Heart right ventricle (tissue), 16 donors: ENCODE measurements around the gene SCAMP5. TPM values are rescaled to one million over a fixed set of nuclear protein-coding genes. Genes with fewer than 3 reads are reported as not detected.

ENCODE experiments used
- ATAC-seq, 8 donors: fragments of 200-7000 bp; cut with Tn5 transposase; one replicate each; pipeline ENCODE4 v1.9.1; 2020; ENCODE audit warnings: mild to moderate bottlenecking in 8 of 8, moderate library complexity in 8 of 8, moderate number of reproducible peaks in 1 of 8
- DNase-seq, 2 donors: peaks; one replicate each; pipeline ENCODE4 v3.0.0-alpha.2; 2020
- H3K27ac ChIP-seq, 10 donors: fragments of 200-600 bp; sonication (generic) in 2 of 10; one replicate each; pipeline versions ENCODE4 v1.5.0 to v1.8.0; 2020 to 2022; ENCODE audit warnings: mild to moderate bottlenecking in 3 of 10
- H3K27me3 ChIP-seq, 7 donors: fragments of 200-600 bp; one replicate each; pipeline ENCODE4 v1.8.0; 2021 to 2022; ENCODE audit warnings: mild to moderate bottlenecking in 2 of 7
- H3K36me3 ChIP-seq, 9 donors: fragments of 200-600 bp; sonication (generic) in 1 of 9; one replicate each; pipeline versions ENCODE4 v1.5.0 to v1.8.0; 2020 to 2022; ENCODE audit warnings: mild to moderate bottlenecking in 2 of 9
- H3K4me1 ChIP-seq, 9 donors: fragments of 200-600 bp; sonication (generic) in 1 of 9; one replicate each; pipeline versions ENCODE4 v1.5.0 to v1.8.0; 2020 to 2022; ENCODE audit warnings: mild to moderate bottlenecking in 4 of 9
- H3K4me3 ChIP-seq, 10 donors: fragments of 200-600 bp; sonication (generic) in 2 of 10; one replicate each; pipeline versions ENCODE4 v1.5.0 to v1.8.0; 2020 to 2022; ENCODE audit warnings: mild to moderate bottlenecking in 7 of 10, moderate library complexity in 2 of 10
- H3K9me3 ChIP-seq, 11 donors: fragments of 200-600 bp in 10 of 11; sonication (generic) in 2 of 11; one replicate each; pipeline versions ENCODE4 v1.5.0 to v1.8.0; 2013 to 2022; ENCODE audit warnings: mild to moderate bottlenecking in 2 of 11, control low read depth in 1 of 11, moderate library complexity in 1 of 11
- CTCF ChIP-seq, 9 donors: fragments of 200-600 bp; sonication (generic) in 2 of 9; IDR thresholded peaks; one replicate each; pipeline versions ENCODE4 v1.5.0 to v1.8.0; 2021 to 2022; ENCODE audit warnings: antibody characterized with exemption in 9 of 9, mild to moderate bottlenecking in 5 of 9, moderate library complexity in 1 of 9
- WGBS, 2 donors: extraction: QIAGEN DNeasy Blood & Tissue Kit; methylation state at CpG; one replicate each; pipeline ENCODE4 v1.1.7; 2013; ENCODE audit warnings: inconsistent platforms in 1 of 2; 5-methylcytosine and 5-hydroxymethylcytosine counted together
- intact Hi-C, 10 donors: fragments of 100-400 bp; cut with DNase I; formaldehyde crosslinking; loops; one replicate each; pipeline versions ENCODE4 v1.11.1 to v1.14.2; 2022
- polyA plus RNA-seq, 2 donors: library from polyadenylated mRNA; stranded (reverse); fragments of 200-250 nt; gene quantifications; one replicate each; pipeline ENCODE4 v1.2.3, GENCODE V29; 2013
- total RNA-seq, 10 donors: library from RNA; stranded (reverse); fragmentation: NEBNext Ultra II Directional in 3 of 10; extraction: Animal tissue kit (Norgen Biotek cat#: 25700) in 3 of 10; gene quantifications; one replicate each; pipeline versions ENCODE4 v1.2.1 to v1.2.4, GENCODE V29; 2021 to 2023
- donor health status: Arrhythmogenic right ventricular cardiomyopathy.
- donor health status: ischemic (EF 13 %, LVEDD 7.1; RV severe dilation, severe dysfunction).
- donor health status: healthy with polysubstance abuse.
- donor health status: DM: no; HTN: yes; CAD: no.
- donor health status: DM: no; HTN: no; CAD: no.
- donor health status: ischemic (EF 25% LVEDD 6.9; RV normal size, moderate dysfunction).
- donor health status: ischemic (EF 25% LVEDD 5.7; RV mildly dilated, moderate dysfunction).
- donor health status: healthy.
- donor health status: DM: yes; HTN: yes; CAD: no.
- donor health status: Ischemic cardiomyopathy.
- donor health status: ischemic (EF 35%, LVEDD 5.7; RV mildly dilated, moderate dysfunction).
- donor health status: nonischemic (EF 11% LVEDD 7.7; RV severe dilation, severe dysfunction).
- donor health status: DM: yes; HTN: yes; CAD: no.
- donor health status: PGD.
- donor health status: ischemic (EF 29% LVEDD 5.4; RV normal size, mild dysfunction).
- donor health status: nonischemic (EF 23%, LVEDD 6.1; RV moderate dilation, normal function).

Gene SCAMP5
- total and polyA plus RNA-seq, 12 donors = 0.55 to 7.5 (median 3.8) TPM

- intact Hi-C loops = loop anchor here in 2 of 10 donors (5.0 kb wide), 2 partner anchors 168 to 268 kb away; partner anchors contain the start of gene C15orf39 (in 1 of the 2)
- TF ChIP-seq CTCF (IDR thresholded peaks at IDR 0.05) = no peak
- no peak overlapping the region for H3K4me3 ChIP-seq
- H3K4me1 ChIP-seq = peaks cover 13 to 75% (median 33%) of the 10 kb centered on the region in 9 donors
- no peak overlapping the region for H3K27ac ChIP-seq
- H3K36me3 ChIP-seq = no peaks in the 10 kb centered on the region
- 80 to 88% methylated on average over 6 of the region's 6 CpGs for WGBS, 2 donors
- no peaks in the 10 kb centered on the region for H3K9me3 ChIP-seq
- ATAC-seq = no peak
- DNase-seq = no peak
- H3K27me3 ChIP-seq = no peaks in the 10 kb centered on the region
Observed at GRCh38 chr15:75033809-75034208, 38.4 kb downstream of the SCAMP5 start.

GRCh38 chr15:75034615-75035014 lies 39.3 kb downstream of the SCAMP5 start:
- peaks cover 8 to 74% (median 27%) of the 10 kb centered on the region in 9 donors for H3K4me1 ChIP-seq
- TF ChIP-seq CTCF (IDR thresholded peaks at IDR 0.05) = no peak
- ATAC-seq (no peak), DNase-seq (no peak)
- 95 to 96% methylated on average over 8 of the region's 8 CpGs for WGBS, 2 donors
- no peaks in the 10 kb centered on the region for H3K36me3 ChIP-seq
- H3K9me3 ChIP-seq = no peaks in the 10 kb centered on the region
- H3K27ac ChIP-seq = no peak overlapping the region
- intact Hi-C loops = loop anchor here in 2 of 10 donors (5.0 kb wide), 2 partner anchors 168 to 268 kb away; partner anchors contain the start of gene C15orf39 (in 1 of the 2)
- no peak overlapping the region for H3K4me3 ChIP-seq
- no peaks in the 10 kb centered on the region for H3K27me3 ChIP-seq

GRCh38 chr15:75036212-75036616 lies 40.9 kb downstream of the SCAMP5 start:
- peaks cover 0 to 67% (median 12%) of the 10 kb centered on the region in 9 donors for H3K4me1 ChIP-seq
- no peaks in the 10 kb centered on the region for H3K36me3 ChIP-seq
- no peak overlapping the region for H3K4me3 ChIP-seq
- H3K27ac ChIP-seq = no peak overlapping the region
- no peak for TF ChIP-seq CTCF (IDR thresholded peaks at IDR 0.05)
- no peaks in the 10 kb centered on the region for H3K9me3 ChIP-seq
- 82 to 89% methylated on average over 2 of the region's 2 CpGs for WGBS, 2 donors
- no peak for DNase-seq
- ATAC-seq = peak in 1 of 8 donors; percentile 41
- intact Hi-C loops = no loop called here
- no peaks in the 10 kb centered on the region for H3K27me3 ChIP-seq

- Histone ChIP-seq H3K36me3 (peaks cover 0 to 4% (median 0%) of the 10 kb centered on the region in 9 donors), H3K4me3 (no peak overlapping the region), H3K27ac (peak overlapping the region in 1 of 10 donors; percentile 21), H3K4me1 (peaks cover 2 to 69% (median 14%) of the 10 kb centered on the region in 9 donors), H3K9me3 (no peaks in the 10 kb centered on the region), H3K27me3 (no peaks in the 10 kb centered on the region)
- 89 to 93% methylated on average over 6 of the region's 6 CpGs for WGBS, 2 donors
- no peak for ATAC-seq
- intact Hi-C loops = no loop called here
- no peak for DNase-seq
- no peak for TF ChIP-seq CTCF (IDR thresholded peaks at IDR 0.05)
Observed at GRCh38 chr15:75037685-75038084, 42.3 kb downstream of the SCAMP5 start.
